Activated CD8-positive, alpha-beta T cell treated with anti-CD3 and anti-CD28 coated beads for 36 hours (primary cell): ENCODE results near the gene BZW2. TPM values are rescaled to one million over a fixed set of nuclear protein-coding genes. Genes with fewer than 3 reads are reported as not detected.
A peak's percentile ranks its signal among the peaks of the same experiment; 100 is the strongest.

Experiments
- ATAC-seq: fragments of 200-7000 bp; cut with Tn5 transposase; one replicate; pipeline ENCODE4 v1.10.0; 2021; ENCODE audit warnings: mild to moderate bottlenecking, moderate library complexity
- CTCF ChIA-PET: fragments of 350-600 bp; sonication (Branson Sonifier 250); formaldehyde crosslinking; loops from one replicate; lab custom pipeline; 2021; ENCODE audit warnings: antibody characterized with exemption; lab: Charles Lee
- POLR2A ChIA-PET: fragments of 350-600 bp; sonication (Branson Sonifier 250); formaldehyde crosslinking; loops from one replicate; lab custom pipeline; 2021; ENCODE audit warnings: antibody characterized with exemption; lab: Charles Lee
- DNase-seq: peaks from one replicate; pipeline ENCODE4 v3.0.0-alpha.2; 2020
- H3K27ac Mint-ChIP-seq: one replicate; pipeline ENCODE4 v1.8.0; 2021; ENCODE audit warnings: mild to moderate bottlenecking, mixed read lengths
- H3K27me3 Mint-ChIP-seq: one replicate; pipeline ENCODE4 v1.8.0; 2021; ENCODE audit warnings: mixed read lengths
- H3K36me3 Mint-ChIP-seq: one replicate; pipeline ENCODE4 v1.8.0; 2021; ENCODE audit warnings: low read depth, mixed read lengths
- H3K4me1 Mint-ChIP-seq: one replicate; pipeline ENCODE4 v1.8.0; 2021; ENCODE audit warnings: low read depth, mixed read lengths
- H3K4me3 Mint-ChIP-seq: one replicate; pipeline ENCODE4 v1.8.0; 2021; ENCODE audit warnings: mild to moderate bottlenecking, moderate library complexity, mixed read lengths
- H3K9me3 Mint-ChIP-seq: one replicate; pipeline ENCODE4 v1.8.0; 2021; ENCODE audit warnings: mixed read lengths
- intact Hi-C: fragments of 100-400 bp; cut with micrococcal nuclease; formaldehyde crosslinking; loops from one replicate; pipeline ENCODE4 v1.10.0; 2022
- total RNA-seq, 2 experiments: library from RNA; stranded (reverse); gene quantifications; one replicate each; pipeline ENCODE4 v1.2.3, GENCODE V29; 2021
- TF ChIP-seq, protein P1 (sequence below): fragments of 200-600 bp; IDR thresholded peaks from one replicate; pipeline ENCODE4 v1.8.0; 2022; ENCODE audit warnings: antibody characterized with exemption, mild to moderate bottlenecking

The BZW2 gene
- total RNA-seq, result 100 to 1,000 TPM; 120 to 123 TPM

DNA sequence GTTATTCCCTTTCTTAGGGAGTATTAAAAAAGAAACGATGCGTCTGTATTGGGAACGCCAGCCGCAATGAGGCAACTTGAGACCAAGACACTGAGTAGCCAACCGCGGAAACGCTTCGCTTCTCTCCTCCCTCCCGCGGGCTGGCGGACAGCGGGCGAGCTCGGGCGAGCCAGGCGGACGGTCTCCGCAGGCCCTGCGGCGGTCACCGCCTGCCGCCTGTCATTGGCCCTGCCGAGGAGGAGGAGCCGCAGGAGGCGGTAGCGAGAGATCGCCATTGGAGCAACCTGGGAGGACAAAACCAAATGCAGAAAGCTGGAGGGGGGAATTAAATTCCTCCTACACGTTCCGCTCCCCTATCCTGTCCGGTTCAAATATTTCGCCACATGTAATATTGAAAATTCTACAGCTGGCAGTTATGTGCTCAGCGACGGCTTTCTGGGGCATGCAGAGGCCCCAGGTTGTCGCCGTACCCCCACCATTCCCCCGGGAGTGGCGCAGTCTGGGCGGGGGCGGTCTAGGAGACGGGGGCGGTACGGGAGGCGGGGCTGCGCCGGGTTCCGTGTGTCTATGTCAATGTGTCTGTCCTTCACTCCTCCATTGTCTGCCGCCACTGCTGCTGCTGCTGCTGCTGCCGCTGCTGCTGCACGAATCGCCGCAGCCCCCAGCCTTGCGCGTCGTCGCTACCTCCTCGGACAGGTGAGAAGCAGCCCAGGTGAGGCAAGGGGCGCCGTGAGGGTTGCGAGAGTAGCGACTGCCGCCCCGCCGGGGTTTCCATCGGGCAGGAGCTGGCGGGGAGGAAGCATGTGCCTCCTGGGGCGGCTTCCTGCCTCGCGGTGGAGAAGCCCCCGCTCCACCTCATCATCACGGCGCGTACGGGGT, at the start of gene BZW2, which contains the start of gene ANKMY2:
Gene BZW2, plus strand, starts transcription at position 589 of the 879 bp plus-strand sequence. CDS start 19,263 bp downstream, outside the sequence.
Gene ANKMY2, minus strand, starts transcription at position 162 of the 879 bp plus-strand sequence. CDS start 181 bp downstream, outside the sequence.
- CTCF ChIA-PET, result interaction anchor here (0.8 to 1.1 kb wide), 6 partner anchors 10 to 225 kb away, joined by 3 to 5 read pairs (median 4); no protein-coding TSS in a partner anchor
- ATAC-seq (peak; percentile 91), DNase-seq (peak; percentile 93)
- Mint-ChIP-seq H3K4me1 (peaks cover 52% of the 10 kb centered on the region), H3K4me3 (peak within 1 kb of the TSS; percentile 93), H3K9me3 (no peaks in the 10 kb centered on the region), H3K36me3 (peaks cover 33% of the 10 kb centered on the region), H3K27ac (peak within 1 kb of the TSS; percentile 94), H3K27me3 (no peaks in the 10 kb centered on the region)
- TF ChIP-seq, protein P1, sequence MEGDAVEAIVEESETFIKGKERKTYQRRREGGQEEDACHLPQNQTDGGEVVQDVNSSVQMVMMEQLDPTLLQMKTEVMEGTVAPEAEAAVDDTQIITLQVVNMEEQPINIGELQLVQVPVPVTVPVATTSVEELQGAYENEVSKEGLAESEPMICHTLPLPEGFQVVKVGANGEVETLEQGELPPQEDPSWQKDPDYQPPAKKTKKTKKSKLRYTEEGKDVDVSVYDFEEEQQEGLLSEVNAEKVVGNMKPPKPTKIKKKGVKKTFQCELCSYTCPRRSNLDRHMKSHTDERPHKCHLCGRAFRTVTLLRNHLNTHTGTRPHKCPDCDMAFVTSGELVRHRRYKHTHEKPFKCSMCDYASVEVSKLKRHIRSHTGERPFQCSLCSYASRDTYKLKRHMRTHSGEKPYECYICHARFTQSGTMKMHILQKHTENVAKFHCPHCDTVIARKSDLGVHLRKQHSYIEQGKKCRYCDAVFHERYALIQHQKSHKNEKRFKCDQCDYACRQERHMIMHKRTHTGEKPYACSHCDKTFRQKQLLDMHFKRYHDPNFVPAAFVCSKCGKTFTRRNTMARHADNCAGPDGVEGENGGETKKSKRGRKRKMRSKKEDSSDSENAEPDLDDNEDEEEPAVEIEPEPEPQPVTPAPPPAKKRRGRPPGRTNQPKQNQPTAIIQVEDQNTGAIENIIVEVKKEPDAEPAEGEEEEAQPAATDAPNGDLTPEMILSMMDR, result no peak
- intact Hi-C loops, result no loop called here
- POLR2A ChIA-PET, result interaction anchor here (0.6 to 3.6 kb wide), 19 partner anchors 10 to 692 kb away, joined by 3 to 30 read pairs (median 4); partner anchors contain the start of gene CRPPA

GRCh38 chr7:16598015-16598414, 48.0 kb upstream of the BZW2 start:
- intact Hi-C loops, result no loop called here
- Mint-ChIP-seq H3K4me3 (no peak overlapping the region), H3K27ac (no peak overlapping the region), H3K9me3 (no peaks in the 10 kb centered on the region), H3K36me3 (peaks cover 17% of the 10 kb centered on the region), H3K4me1 (no peaks in the 10 kb centered on the region), H3K27me3 (no peaks in the 10 kb centered on the region)
- TF ChIP-seq, protein P1, result no peak
- CTCF ChIA-PET, result interaction anchor here (1.1 to 1.2 kb wide), 2 partner anchors 11 to 33 kb away, joined by 3 to 7 read pairs; no protein-coding TSS in a partner anchor
- POLR2A ChIA-PET, result no interaction called here
- ATAC-seq (no peak), DNase-seq (no peak)

DNA sequence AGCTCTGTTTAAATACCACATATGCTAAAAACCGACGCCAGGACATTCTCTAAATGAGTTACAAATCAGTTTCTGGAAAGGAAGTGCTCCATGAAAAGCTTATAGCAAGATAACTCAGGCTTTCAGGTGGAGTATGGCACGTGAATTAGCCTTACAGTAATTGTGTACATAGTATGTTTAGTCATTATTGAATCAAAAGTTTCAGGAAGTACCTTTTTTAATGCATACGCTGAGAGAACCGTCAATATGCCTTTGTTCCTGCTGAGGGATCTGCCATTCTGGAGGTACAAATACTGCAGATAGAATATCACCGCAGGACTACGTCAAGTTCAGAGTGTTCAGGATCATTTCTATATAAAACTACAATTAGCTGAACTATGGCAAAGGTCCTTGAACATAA, 46.1 kb upstream of the BZW2 start:
- H3K9me3 Mint-ChIP-seq, result no peaks in the 10 kb centered on the region
- POLR2A ChIA-PET, result no interaction called here

GRCh38 chr7:16603633-16604032, 42.3 kb upstream of the BZW2 start:
- ATAC-seq, result no peak

More for the DNA sequence above, 46.1 kb upstream of the BZW2 start:
- H3K27ac Mint-ChIP-seq, result no peak overlapping the region
- H3K36me3 Mint-ChIP-seq, result peaks cover 24% of the 10 kb centered on the region
- TF ChIP-seq, protein P1, result no peak
- intact Hi-C loops, result no loop called here
- H3K4me3 Mint-ChIP-seq, result no peak overlapping the region
- no peaks in the 10 kb centered on the region for H3K4me1 Mint-ChIP-seq
- no peak for DNase-seq
- no peaks in the 10 kb centered on the region for H3K27me3 Mint-ChIP-seq
- ATAC-seq, result no peak
- CTCF ChIA-PET, result interaction anchor here (1.7 kb wide), 1 partner anchor 35 kb away, joined by 5 read pairs; no protein-coding TSS in a partner anchor

More at GRCh38 chr7:16603633-16604032, 42.3 kb upstream of the BZW2 start:
- no peak overlapping the region for H3K4me3 Mint-ChIP-seq
- H3K9me3 Mint-ChIP-seq, result no peaks in the 10 kb centered on the region
- ChIA-PET POLR2A (no interaction called here), CTCF (interaction anchor here (0.8 kb wide), 1 partner anchor 92 kb away, joined by 4 read pairs; no protein-coding TSS in a partner anchor)
- H3K4me1 Mint-ChIP-seq, result no peaks in the 10 kb centered on the region
- peaks cover 25% of the 10 kb centered on the region for H3K36me3 Mint-ChIP-seq
- intact Hi-C loops, result no loop called here
- no peak for DNase-seq
- no peaks in the 10 kb centered on the region for H3K27me3 Mint-ChIP-seq
- no peak overlapping the region for H3K27ac Mint-ChIP-seq
- TF ChIP-seq, protein P1, result no peak
